ENCODE results near the gene ATRIP.

The ATRIP gene

DNA sequence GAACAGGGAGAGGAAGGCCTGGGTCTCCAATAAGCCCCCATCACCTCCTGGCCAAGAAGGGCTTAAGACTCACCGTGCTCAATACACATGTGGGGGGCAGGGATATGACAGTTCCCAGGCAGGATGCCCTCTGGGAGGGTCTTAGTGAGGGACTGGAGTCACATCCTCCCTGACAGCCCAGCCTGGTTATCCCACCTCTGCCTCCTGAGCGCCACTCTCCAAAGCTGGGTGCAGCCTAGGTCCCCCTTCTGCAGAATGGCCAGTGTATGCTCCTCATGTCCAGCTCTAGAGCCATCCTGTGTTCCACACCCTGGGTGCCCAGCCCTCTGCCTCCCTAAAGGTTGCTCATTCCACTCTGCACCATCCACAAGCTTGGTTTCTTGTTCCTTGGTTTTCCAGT is 58.6 kb downstream of the ATRIP start:
- no peak for DNase-seq

DNA sequence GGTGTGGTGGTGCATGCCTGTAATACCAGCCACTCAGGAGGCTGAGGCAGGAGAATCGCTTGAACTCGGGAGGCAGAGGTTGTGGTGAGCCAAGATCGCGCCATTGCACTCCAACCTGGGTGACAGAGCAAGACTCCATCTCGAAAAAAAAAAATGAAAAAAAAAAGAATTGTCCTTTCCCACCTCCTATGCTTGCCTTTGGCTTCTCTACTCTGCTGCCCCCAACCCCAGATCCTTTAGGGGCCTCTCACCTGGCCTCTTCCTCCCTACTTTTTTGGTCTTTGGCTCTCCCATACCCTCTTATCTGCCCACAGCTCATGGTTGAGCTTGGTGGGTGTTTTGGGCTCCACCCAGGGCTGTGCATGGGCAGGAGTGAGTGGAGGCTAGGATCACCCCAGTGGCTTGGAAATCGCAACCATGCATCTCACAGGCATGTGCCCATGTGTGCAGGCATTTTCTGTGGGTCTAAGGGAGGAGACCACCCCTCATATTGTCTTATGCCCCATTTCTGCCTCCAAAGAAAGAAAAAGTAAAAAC is 59.5 kb downstream of the ATRIP start:
- no peak for DNase-seq

GRCh38 chr3:48507256-48508061 is 60.9 kb downstream of the ATRIP start:
- DNase-seq = peak; percentile 64

GRCh38 chr3:48511551-48511950 is 65.0 kb downstream of the ATRIP start:
- DNase-seq = no peak

- DNase-seq = no peak
Observed at GRCh38 chr3:48514431-48515227, 68.1 kb downstream of the ATRIP start.

Measured in femur (tissue), 1 donor.